Mononuclear cell (primary cell): ENCODE results near the gene SRPK3. TPM values are rescaled to one million over a fixed set of nuclear protein-coding genes. Genes with fewer than 3 reads are reported as not detected.

Experiments used
- total RNA-seq: library from RNA; depleted of rRNA; stranded (reverse); fragments of >200 nt; gene quantifications from one replicate; pipeline ENCODE4 v1.2.3, GENCODE V29; 2012

Gene SRPK3
- total RNA-seq, 1 donor, result under 0.01 TPM

Other genes with a start within 250 kb of the SRPK3 start
- 12.0 TPM for gene CCNQ, start 181.9 kb upstream of the SRPK3 start, total RNA-seq
- gene DUSP9, start 133.8 kb upstream of the SRPK3 start, total RNA-seq, result not detected
- 0.52 TPM for gene PNCK, start 107.2 kb upstream of the SRPK3 start, total RNA-seq
- 0.94 TPM for gene SLC6A8, start 93.1 kb upstream of the SRPK3 start, total RNA-seq
- gene BCAP31, start 56.7 kb upstream of the SRPK3 start, total RNA-seq, result 60.6 TPM
- gene ABCD1, start 56.2 kb upstream of the SRPK3 start, total RNA-seq, result 8.8 TPM
- 0.21 TPM for gene PLXNB3, start 16.8 kb upstream of the SRPK3 start, total RNA-seq
- gene IDH3G, start 13.3 kb downstream of the SRPK3 start, total RNA-seq, result 42.3 TPM
- gene SSR4, start 13.6 kb downstream of the SRPK3 start, total RNA-seq, result 121 TPM
- 15.6 TPM for gene PDZD4, start 49.5 kb downstream of the SRPK3 start, total RNA-seq
- gene L1CAM, start 105.1 kb downstream of the SRPK3 start, total RNA-seq, result 0.52 TPM
- gene AVPR2, start 123.6 kb downstream of the SRPK3 start, total RNA-seq, result not detected
- 199 TPM for gene ARHGAP4, start 145.2 kb downstream of the SRPK3 start, total RNA-seq
- gene NAA10, start 154.0 kb downstream of the SRPK3 start, total RNA-seq, result 22.0 TPM
- 11.1 TPM for gene RENBP, start 163.6 kb downstream of the SRPK3 start, total RNA-seq
- 26.4 TPM for gene HCFC1, start 190.8 kb downstream of the SRPK3 start, total RNA-seq
- 1.8 TPM for gene TMEM187, start 191.7 kb downstream of the SRPK3 start, total RNA-seq
- 37.0 TPM for gene IRAK1, start 238.9 kb downstream of the SRPK3 start, total RNA-seq